NCI-H1092 treated with DMSO at 0.1 percent for 48 hours (cell line): ENCODE measurements around the gene FAM114A1.
"Not testable (repeated sequence)": the region's sequence is repeated elsewhere in the genome, so short reads cannot be mapped to it uniquely, and the experiment has no call there.

Source experiments
- DNase-seq: peaks from one replicate; lab custom pipeline; 2025; lab: John Stamatoyannopoulos, UW

The FAM114A1 gene

GRCh38 chr4:38935391-38936073 lies 67.9 kb downstream of the FAM114A1 start:
- DNase-seq, result no peak

GRCh38 chr4:38939165-38939564 lies 71.6 kb downstream of the FAM114A1 start:
- DNase-seq, result no peak

GRCh38 chr4:38940476-38940875 lies 72.9 kb downstream of the FAM114A1 start:
- DNase-seq, result no peak

GRCh38 chr4:38941906-38942305 lies 74.3 kb downstream of the FAM114A1 start:
- DNase-seq, result not testable (repeated sequence)

- DNase-seq, result peak; percentile 88
Measured at GRCh38 chr4:38943343-38943742, 75.7 kb downstream of the FAM114A1 start.

- no peak for DNase-seq
Measured at GRCh38 chr4:38944440-38944839, 76.8 kb downstream of the FAM114A1 start.

GRCh38 chr4:38946919-38947318 lies 79.3 kb downstream of the FAM114A1 start:
- DNase-seq, result no peak

GRCh38 chr4:38948551-38948950 lies 80.9 kb downstream of the FAM114A1 start:
- no peak for DNase-seq

GRCh38 chr4:38949411-38950051 lies 81.9 kb downstream of the FAM114A1 start:
- DNase-seq, result no peak

GRCh38 chr4:38950159-38950558 lies 82.6 kb downstream of the FAM114A1 start:
- no peak for DNase-seq

GRCh38 chr4:38950734-38951133 lies 83.1 kb downstream of the FAM114A1 start:
- DNase-seq, result no peak

- no peak for DNase-seq
Measured at GRCh38 chr4:38951598-38951997, 84.0 kb downstream of the FAM114A1 start.

GRCh38 chr4:38952017-38952416 lies 84.4 kb downstream of the FAM114A1 start:
- no peak for DNase-seq

GRCh38 chr4:38954727-38955126 lies 87.1 kb downstream of the FAM114A1 start:
- no peak for DNase-seq

GRCh38 chr4:38955957-38956356 lies 88.4 kb downstream of the FAM114A1 start:
- no peak for DNase-seq

- DNase-seq, result no peak
Measured at GRCh38 chr4:38957261-38957815, 89.7 kb downstream of the FAM114A1 start.

GRCh38 chr4:38957893-38958292 lies 90.3 kb downstream of the FAM114A1 start:
- DNase-seq, result no peak

GRCh38 chr4:38958453-38959190 lies 91.0 kb downstream of the FAM114A1 start:
- no peak for DNase-seq

GRCh38 chr4:38959248-38959647 lies 91.6 kb downstream of the FAM114A1 start:
- DNase-seq, result not testable (repeated sequence)

GRCh38 chr4:38964942-38965775 lies 97.6 kb downstream of the FAM114A1 start:
- no peak for DNase-seq

GRCh38 chr4:38965866-38966265 lies 98.3 kb downstream of the FAM114A1 start:
- DNase-seq, result no peak
